Measurements from ENCODE around the gene RCAN3.
"Not testable (repeated sequence)": the region's sequence is repeated elsewhere in the genome, so short reads cannot be mapped to it uniquely, and the experiment has no call there.

Gene RCAN3

DNA sequence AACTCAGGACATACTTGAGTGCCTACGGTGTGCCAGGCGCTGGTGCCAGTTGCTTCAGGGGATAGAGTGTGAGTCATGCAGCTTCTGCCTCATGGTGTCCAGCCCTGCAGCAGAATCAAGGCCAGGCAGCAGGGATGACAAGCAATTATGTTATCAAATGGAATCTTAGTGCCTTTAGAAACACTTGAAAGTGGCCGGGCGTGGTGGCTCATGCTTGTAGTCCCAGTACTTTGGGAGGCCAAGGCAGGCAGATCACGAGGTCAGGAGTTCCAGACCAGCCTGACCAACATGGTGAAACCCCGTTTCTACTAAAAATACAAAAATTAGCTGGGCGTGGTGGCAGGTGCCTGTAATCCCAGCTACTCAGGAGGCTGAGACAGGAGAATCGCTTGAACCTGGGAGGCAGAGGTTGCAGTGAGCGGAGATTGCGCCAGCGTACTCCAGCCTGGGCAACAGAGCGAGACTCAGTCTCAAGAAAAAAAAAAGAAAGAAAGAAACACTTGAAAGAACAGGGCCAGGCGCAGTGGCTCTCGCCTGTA lies 13.1 kb downstream of the RCAN3 start:
- H3K4me3 Mint-ChIP-seq, ATAC-seq, H3K9me3 Mint-ChIP-seq, H3K27me3 Mint-ChIP-seq, DNase-seq: not testable (repeated sequence)
- peaks cover 48% of the 10 kb centered on the region for H3K36me3 Mint-ChIP-seq (ENCODE audit: low read depth)
- H3K4me1 Mint-ChIP-seq, result peaks cover 49% of the 10 kb centered on the region
- H3K27ac Mint-ChIP-seq, result peak overlapping the region; percentile 65

DNA sequence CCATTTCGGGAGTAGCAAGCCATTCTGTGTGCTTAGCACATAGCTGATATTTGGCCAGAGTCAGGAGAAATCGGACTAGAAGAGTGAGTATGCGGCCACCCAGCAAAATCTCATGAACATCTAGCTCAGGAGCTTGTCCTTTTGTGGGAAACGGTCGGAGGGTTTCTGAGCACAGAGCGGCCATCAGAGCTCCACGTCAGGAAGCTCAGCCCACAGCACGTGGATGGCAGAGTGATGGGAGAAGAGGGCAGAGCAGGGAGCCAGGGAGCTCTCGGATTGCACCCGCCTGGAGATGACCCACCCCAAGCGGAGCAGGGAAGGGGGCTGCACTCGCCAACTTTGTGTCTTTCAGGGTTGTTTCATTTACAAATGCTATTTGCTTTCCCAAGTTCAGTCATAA lies 13.9 kb downstream of the RCAN3 start:
- Mint-ChIP-seq H3K27ac (peak overlapping the region; percentile 14), H3K36me3 (ENCODE audit: low read depth) (peaks cover 45% of the 10 kb centered on the region), H3K9me3 (peaks cover 4% of the 10 kb centered on the region), H3K4me1 (peaks cover 43% of the 10 kb centered on the region), H3K27me3 (no peaks in the 10 kb centered on the region), H3K4me3 (no peak overlapping the region)
- ATAC-seq (no peak), DNase-seq (no peak)

DNA sequence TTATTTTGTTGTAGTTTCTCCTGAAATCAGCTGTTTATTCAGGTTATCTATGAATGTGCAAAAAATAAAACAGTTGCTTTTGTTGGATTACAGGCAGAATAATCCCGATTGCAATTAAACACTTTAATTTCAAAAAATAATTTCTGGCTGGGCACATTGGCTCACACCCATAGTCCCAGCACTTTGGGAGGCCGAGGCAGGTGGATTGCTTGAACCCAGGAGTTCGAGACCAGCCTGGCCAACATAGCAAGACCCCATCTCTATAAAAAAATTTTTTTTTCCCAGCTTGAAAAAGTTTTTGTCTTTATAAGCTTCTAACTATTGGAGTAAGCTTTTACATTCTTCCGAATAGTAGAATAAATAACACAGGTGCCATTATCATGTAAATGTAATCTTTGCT lies 15.3 kb downstream of the RCAN3 start:
- ATAC-seq, result no peak
- H3K9me3 Mint-ChIP-seq, result peaks cover 4% of the 10 kb centered on the region
- no peak overlapping the region for H3K27ac Mint-ChIP-seq
- H3K36me3 Mint-ChIP-seq (ENCODE audit: low read depth), result peaks cover 42% of the 10 kb centered on the region
- peaks cover 33% of the 10 kb centered on the region for H3K4me1 Mint-ChIP-seq
- no peaks in the 10 kb centered on the region for H3K27me3 Mint-ChIP-seq
- no peak for DNase-seq
- H3K4me3 Mint-ChIP-seq, result no peak overlapping the region

DNA sequence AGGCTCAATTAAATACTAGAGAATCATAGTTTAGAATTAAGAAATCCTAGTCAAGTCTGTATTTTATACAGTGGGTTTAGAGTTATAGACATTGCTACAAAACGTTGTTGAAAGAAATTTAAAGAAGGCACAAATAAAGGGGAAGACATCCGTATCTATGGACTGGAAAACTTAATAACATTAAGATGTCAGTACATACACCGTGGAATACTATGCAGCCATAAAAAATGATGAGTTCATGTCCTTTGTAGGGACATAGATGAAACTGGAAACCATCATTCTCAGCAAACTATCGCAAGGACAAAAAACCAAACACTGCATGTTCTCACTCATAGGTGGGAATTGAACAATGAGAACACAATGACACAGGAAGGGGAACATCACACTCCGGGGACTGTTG lies 17.6 kb downstream of the RCAN3 start:
- peaks cover 29% of the 10 kb centered on the region for H3K4me1 Mint-ChIP-seq
- DNase-seq, H3K4me3 Mint-ChIP-seq, H3K27me3 Mint-ChIP-seq, ATAC-seq, H3K9me3 Mint-ChIP-seq, H3K27ac Mint-ChIP-seq: not testable (repeated sequence)
- peaks cover 38% of the 10 kb centered on the region for H3K36me3 Mint-ChIP-seq (ENCODE audit: low read depth)

DNA sequence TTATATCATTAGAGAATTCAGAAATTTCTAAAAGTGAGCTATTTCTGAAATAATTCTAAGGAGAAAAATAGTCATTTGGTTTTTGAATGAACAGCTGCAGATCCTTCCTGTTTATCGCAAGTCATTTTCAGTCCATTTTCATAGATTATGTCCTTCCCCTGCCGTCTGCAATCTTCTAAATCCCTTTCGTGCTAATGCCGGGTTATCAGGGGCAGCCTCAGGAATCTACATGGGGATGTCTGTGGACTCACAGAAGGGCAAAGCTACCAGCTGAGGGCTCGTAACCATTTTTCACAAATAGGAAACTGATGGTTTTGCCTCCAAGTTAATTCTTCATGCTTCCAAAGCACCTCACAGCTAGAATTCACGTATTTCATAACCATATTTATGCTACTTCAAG lies 23.0 kb downstream of the RCAN3 start:
- Mint-ChIP-seq H3K36me3 (ENCODE audit: low read depth) (peaks cover 10% of the 10 kb centered on the region), H3K9me3 (no peaks in the 10 kb centered on the region), H3K27me3 (no peaks in the 10 kb centered on the region), H3K4me1 (peaks cover 40% of the 10 kb centered on the region), H3K27ac (no peak overlapping the region), H3K4me3 (no peak overlapping the region)
- ATAC-seq (no peak), DNase-seq (no peak)

DNA sequence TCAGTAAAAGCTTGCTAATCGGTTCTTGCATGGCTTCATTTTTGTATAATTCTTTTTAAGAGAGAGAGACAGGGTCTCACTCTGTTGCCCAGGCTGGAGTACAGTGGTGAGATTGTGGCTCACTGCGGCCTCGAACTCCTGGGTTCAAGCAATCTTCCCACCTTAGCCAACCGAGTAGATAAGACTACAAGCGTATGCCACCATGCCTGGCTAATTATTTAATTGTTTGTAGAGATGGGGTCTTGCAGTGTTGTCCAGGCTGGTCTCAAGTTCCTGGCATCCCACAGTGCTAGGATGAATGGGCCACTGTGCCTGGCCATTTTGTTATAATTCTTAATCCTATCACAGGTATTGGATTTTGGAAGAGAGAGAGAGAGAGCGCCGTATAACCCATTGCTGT lies 23.4 kb downstream of the RCAN3 start:
- H3K36me3 Mint-ChIP-seq (ENCODE audit: low read depth), result peaks cover 9% of the 10 kb centered on the region

DNA sequence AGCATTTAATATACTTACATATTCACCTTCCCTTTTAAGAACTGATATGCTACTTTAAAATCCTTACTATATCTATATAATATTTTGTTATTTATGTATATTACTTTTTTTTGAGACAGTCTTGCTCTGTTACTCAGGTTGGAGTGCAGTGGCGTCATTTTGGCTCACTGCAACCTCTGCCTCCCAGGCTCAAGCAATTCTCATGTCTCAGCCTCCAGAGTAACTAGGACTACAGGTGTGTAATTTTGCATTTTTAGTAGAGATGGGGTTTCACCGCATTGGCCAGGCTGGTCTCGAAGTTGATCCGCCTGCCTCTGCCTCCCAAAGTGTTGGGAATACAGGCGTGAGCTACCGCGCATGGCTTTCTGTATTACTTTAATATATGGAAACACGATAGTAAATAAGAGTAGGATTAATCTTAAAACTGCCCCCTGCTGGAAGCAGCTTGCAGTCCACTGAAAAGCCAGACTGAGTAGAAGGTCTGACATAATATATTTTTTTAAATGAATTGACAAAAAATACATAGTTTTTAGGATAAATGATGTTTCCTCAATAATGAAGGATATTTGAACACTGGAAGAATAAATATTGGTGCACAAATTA lies 24.4 kb downstream of the RCAN3 start:
- Mint-ChIP-seq H3K4me1 (peaks cover 49% of the 10 kb centered on the region), H3K4me3 (no peak overlapping the region), H3K27ac (no peak overlapping the region), H3K36me3 (ENCODE audit: low read depth) (peaks cover 14% of the 10 kb centered on the region), H3K9me3 (no peaks in the 10 kb centered on the region), H3K27me3 (no peaks in the 10 kb centered on the region)
- ATAC-seq (no peak), DNase-seq (peak; percentile 59)

More for the DNA sequence above, 23.4 kb downstream of the RCAN3 start:
- no peak overlapping the region for H3K27ac Mint-ChIP-seq
- DNase-seq (no peak), ATAC-seq (no peak)
- peaks cover 41% of the 10 kb centered on the region for H3K4me1 Mint-ChIP-seq
- H3K27me3 Mint-ChIP-seq, result no peaks in the 10 kb centered on the region
- no peaks in the 10 kb centered on the region for H3K9me3 Mint-ChIP-seq
- no peak overlapping the region for H3K4me3 Mint-ChIP-seq

DNA sequence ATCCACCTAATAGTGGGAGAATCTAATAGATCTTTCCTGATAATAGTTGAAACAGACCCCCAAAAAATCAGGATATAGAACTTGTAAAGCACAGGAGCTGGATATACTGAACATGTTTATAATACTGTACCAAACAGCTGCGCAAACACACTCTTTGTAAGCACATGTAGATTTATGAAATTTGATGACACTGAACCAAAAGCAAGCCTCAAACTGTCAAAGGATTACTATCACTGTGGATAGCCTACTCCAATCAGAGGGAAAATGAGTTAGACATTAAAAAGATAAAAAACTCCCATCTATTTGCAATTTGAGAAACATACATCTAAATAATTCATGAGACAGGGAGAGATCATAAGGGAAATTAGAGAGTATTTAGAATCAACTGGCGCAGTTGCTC lies 26.1 kb downstream of the RCAN3 start:
- no peak overlapping the region for H3K4me3 Mint-ChIP-seq
- H3K4me1 Mint-ChIP-seq, result peaks cover 57% of the 10 kb centered on the region
- H3K27me3 Mint-ChIP-seq, result no peaks in the 10 kb centered on the region
- H3K36me3 Mint-ChIP-seq (ENCODE audit: low read depth), result peaks cover 24% of the 10 kb centered on the region
- DNase-seq (no peak), ATAC-seq (no peak)
- no peaks in the 10 kb centered on the region for H3K9me3 Mint-ChIP-seq
- H3K27ac Mint-ChIP-seq, result peak overlapping the region; percentile 63

DNA sequence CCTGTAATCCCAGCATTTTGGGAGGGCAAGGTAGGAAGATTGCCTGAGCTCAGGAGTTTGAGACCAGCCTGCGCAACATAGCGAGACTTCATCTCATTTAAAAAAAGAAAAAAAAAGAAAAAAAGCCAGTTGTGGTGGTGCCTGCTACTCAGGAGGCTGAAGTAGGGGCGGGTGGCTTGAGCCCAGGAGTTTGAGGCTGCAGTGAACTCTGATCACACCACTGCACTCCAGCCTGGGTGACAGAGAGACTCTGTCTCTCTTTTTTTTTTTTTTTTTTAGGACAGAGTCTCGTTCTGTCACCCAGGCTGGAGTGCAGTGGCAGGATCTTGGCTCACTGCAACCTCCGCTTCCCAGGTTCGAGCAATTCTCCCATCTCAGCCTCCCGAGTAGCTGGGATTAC lies 26.7 kb downstream of the RCAN3 start:
- not testable (repeated sequence) for H3K9me3 Mint-ChIP-seq, DNase-seq, ATAC-seq, H3K4me3 Mint-ChIP-seq, H3K27me3 Mint-ChIP-seq
- Mint-ChIP-seq H3K4me1 (peaks cover 57% of the 10 kb centered on the region), H3K27ac (peak overlapping the region; percentile 63), H3K36me3 (ENCODE audit: low read depth) (peaks cover 29% of the 10 kb centered on the region)

DNA sequence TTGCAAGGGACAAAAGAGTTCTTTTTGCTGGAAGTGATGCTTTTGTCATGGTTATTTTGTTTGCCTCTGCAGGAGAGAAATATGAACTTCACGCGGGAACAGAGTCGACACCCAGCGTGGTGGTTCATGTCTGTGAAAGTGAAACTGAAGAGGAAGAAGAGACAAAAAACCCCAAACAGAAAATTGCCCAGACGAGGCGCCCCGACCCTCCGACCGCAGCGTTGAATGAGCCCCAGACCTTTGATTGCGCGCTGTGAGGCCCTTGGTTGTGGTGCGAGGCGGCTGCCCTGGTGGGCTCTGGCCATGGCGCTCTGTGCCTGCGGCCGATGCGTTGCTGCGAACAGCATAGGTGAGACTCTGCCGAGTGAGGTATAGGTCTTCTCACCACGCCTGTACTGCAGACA lies 32.4 kb downstream of the RCAN3 start:
- peak; percentile 68 for ATAC-seq
- Mint-ChIP-seq H3K4me3 (peak overlapping the region; percentile 78), H3K4me1 (peaks cover 79% of the 10 kb centered on the region), H3K36me3 (ENCODE audit: low read depth) (peaks cover 51% of the 10 kb centered on the region), H3K27me3 (no peaks in the 10 kb centered on the region), H3K27ac (peak overlapping the region; percentile 98), H3K9me3 (no peaks in the 10 kb centered on the region)
- peak; percentile 78 for DNase-seq

DNA sequence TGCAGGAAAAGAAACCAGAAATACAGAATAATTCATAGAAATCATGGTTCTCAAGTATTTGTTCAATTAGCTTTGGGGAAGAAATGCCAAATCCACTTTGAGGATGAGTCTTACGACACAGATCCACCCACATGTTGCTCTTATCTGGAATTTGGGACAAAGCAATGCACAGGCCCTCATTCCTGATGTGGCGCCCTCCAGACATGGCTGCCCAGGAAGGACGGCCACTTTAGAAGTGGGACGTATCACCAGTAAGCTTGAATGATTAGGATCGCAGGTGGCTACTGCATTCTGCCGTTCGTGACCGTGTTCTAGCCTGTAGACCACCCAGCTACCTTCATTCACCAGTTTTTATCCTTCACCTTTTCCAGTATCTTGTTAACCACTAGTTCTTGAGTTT lies 33.1 kb downstream of the RCAN3 start:
- Mint-ChIP-seq H3K4me1 (peaks cover 83% of the 10 kb centered on the region), H3K27me3 (no peaks in the 10 kb centered on the region), H3K27ac (peak overlapping the region; percentile 98), H3K36me3 (ENCODE audit: low read depth) (peaks cover 48% of the 10 kb centered on the region), H3K9me3 (no peaks in the 10 kb centered on the region), H3K4me3 (peak overlapping the region; percentile 78)
- DNase-seq (no peak), ATAC-seq (no peak)

DNA sequence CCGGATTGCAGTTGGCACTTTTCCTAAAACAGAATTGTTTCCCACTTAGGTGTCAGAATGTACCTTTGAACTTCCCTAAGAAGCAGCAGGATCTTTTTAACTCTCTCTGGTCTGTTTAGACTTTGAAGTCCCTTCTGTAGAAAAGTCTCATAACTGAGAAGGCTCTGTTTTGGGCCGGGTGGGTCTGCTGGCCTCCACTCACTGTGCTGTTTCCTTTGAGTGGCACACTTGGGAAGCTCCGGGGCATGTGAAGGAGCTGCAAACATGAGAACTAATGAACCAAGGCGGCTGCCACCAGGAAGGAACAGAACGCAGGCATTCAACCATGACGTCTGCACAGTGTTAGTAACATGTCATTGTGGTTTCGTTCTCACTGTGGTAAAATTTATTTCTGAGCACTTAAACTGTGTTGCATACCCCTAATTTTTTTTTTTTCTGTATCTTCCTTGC lies 33.8 kb downstream of the RCAN3 start:
- DNase-seq (peak; percentile 72), ATAC-seq (peak; percentile 67)
- peak overlapping the region; percentile 98 for H3K27ac Mint-ChIP-seq
- H3K36me3 Mint-ChIP-seq (ENCODE audit: low read depth), result peaks cover 48% of the 10 kb centered on the region
- H3K4me1 Mint-ChIP-seq, result peaks cover 87% of the 10 kb centered on the region
- H3K9me3 Mint-ChIP-seq, result no peaks in the 10 kb centered on the region
- H3K4me3 Mint-ChIP-seq, result peak overlapping the region; percentile 78
- no peaks in the 10 kb centered on the region for H3K27me3 Mint-ChIP-seq

DNA sequence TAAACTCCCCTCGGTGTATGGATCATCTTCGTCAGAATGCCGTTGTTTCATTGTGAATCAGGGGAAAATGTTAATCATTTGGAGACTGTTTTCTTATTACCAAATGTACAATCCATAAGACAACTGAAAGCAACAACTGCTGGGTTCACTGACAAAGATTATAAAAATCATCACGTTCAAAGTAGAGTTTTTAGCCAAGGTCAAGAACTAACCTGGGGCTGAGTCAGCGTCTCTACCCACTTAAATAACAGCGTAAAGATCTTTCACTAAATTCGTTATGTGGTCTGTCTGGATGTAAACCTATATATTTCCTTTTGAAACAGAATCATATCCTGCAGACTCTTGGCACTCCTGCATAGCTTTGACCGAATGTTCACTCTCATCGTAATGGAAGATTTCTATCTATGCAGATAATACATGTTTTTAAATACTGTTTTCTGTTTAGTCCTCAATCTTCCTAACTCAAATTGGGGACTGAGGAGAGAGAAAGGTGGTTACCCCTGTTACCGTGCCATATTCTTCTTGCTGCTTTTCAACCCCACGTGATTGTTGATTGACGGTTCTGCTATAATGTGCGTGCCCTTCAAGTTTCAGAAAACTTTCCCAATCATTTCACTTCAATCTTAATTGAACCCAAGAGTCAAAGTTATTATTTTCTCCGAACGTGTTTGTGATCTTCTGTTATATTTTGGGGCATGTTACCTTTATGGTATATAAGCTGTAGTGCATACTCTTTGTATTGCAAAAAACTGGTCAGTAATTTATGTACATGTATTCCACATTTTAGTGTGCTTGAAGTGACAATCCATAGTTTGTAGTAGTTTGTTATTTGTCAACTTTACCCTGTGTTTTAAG lies 37.6 kb downstream of the RCAN3 start:
- peak overlapping the region; percentile 54 for H3K4me3 Mint-ChIP-seq
- ATAC-seq, result peak; percentile 65
- H3K27ac Mint-ChIP-seq, result peak overlapping the region; percentile 94
- H3K4me1 Mint-ChIP-seq, result peaks cover 80% of the 10 kb centered on the region
- no peak for DNase-seq
- H3K27me3 Mint-ChIP-seq, result no peaks in the 10 kb centered on the region
- no peaks in the 10 kb centered on the region for H3K9me3 Mint-ChIP-seq
- peaks cover 23% of the 10 kb centered on the region for H3K36me3 Mint-ChIP-seq (ENCODE audit: low read depth)

DNA sequence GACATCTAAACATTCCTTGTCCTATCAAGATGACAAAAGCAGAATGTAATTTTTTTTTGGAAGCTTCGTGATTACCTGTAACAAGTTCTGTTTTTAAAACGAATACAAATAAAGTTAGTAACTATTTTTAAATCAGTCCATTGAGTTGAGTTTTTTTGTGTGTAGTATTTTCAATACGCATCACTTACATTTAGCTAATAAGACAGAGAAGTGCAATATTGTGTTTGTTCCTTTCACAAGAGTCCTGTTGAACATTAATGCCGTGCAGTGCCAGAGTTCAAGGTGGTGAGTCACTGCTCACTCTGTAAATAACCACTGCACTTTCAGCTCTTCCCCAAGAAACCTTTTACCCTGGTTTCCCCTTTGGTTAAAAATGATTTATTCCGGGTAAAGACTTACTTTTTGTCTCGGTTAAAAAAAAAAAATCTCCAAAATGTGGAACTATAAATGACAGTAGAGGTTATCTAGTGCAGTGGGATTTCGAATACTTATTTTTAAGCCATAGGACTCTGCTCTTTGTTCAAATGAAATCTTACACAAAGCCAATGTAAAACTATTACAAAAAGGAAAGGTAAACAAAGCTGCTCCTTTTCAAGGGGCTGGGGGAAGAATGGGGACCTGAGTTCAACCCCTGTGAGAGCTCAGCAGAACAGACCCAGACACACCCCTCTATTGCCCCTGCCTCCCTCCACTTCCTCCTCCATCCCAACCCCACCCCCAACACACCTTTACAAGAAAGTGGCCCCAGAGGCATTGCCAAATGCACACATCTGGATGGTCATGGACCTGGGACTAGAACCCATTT lies 38.5 kb downstream of the RCAN3 start:
- H3K36me3 Mint-ChIP-seq (ENCODE audit: low read depth), result peaks cover 20% of the 10 kb centered on the region
- H3K4me1 Mint-ChIP-seq, result peaks cover 80% of the 10 kb centered on the region
- DNase-seq (no peak), ATAC-seq (peak; percentile 48)
- H3K4me3 Mint-ChIP-seq, result peak overlapping the region; percentile 54
- peak overlapping the region; percentile 94 for H3K27ac Mint-ChIP-seq
- H3K27me3 Mint-ChIP-seq, result no peaks in the 10 kb centered on the region
- H3K9me3 Mint-ChIP-seq, result no peaks in the 10 kb centered on the region

Measured in activated naive CD8-positive, alpha-beta T cell treated with anti-CD3 and anti-CD28 coated beads, Interleukin-2, amount 50 U/mL, for 24 hours (primary cell).